Skeletal muscle cell (primary cell): ENCODE measurements around the gene ZNF354C.

ENCODE experiments used
- DNase-seq: peaks from one replicate; pipeline ENCODE4 v3.0.0-alpha.2; 2010; ENCODE audit warnings: low read depth
- H3K4me3 ChIP-seq: 2 replicates; pipeline ENCODE4 v1.5.1; 2011; ENCODE audit warnings: low read depth, mild to moderate bottlenecking, control low read depth, low read length, moderate library complexity

ZNF354C gene

GRCh38 chr5:179112469-179113142, 52.4 kb downstream of the ZNF354C start:
- H3K4me3 ChIP-seq = no peak overlapping the region
- DNase-seq = no peak

- H3K4me3 ChIP-seq = no peak overlapping the region
- DNase-seq = no peak
These were observed 53.0 kb downstream of the ZNF354C start for GRCh38 chr5:179113143-179113530.

- no peak for DNase-seq
- H3K4me3 ChIP-seq = no peak overlapping the region
These were observed 53.9 kb downstream of the ZNF354C start for GRCh38 chr5:179113945-179114641.

GRCh38 chr5:179114756-179115155, 54.6 kb downstream of the ZNF354C start:
- no peak overlapping the region for H3K4me3 ChIP-seq
- DNase-seq = no peak

- DNase-seq = no peak
- H3K4me3 ChIP-seq = no peak overlapping the region
These were observed 55.1 kb downstream of the ZNF354C start for GRCh38 chr5:179115307-179115706.

- DNase-seq = no peak
- H3K4me3 ChIP-seq = no peak overlapping the region
These were observed 55.8 kb downstream of the ZNF354C start for GRCh38 chr5:179115845-179116524.

- no peak overlapping the region for H3K4me3 ChIP-seq
- DNase-seq = no peak
These were observed 58.2 kb downstream of the ZNF354C start for GRCh38 chr5:179118338-179118737.

GRCh38 chr5:179118756-179119414, 58.7 kb downstream of the ZNF354C start:
- no peak overlapping the region for H3K4me3 ChIP-seq
- no peak for DNase-seq

GRCh38 chr5:179119415-179120170, 59.4 kb downstream of the ZNF354C start:
- DNase-seq = no peak

GRCh38 chr5:179120421-179120861, 60.3 kb downstream of the ZNF354C start:
- H3K4me3 ChIP-seq = no peak overlapping the region
- no peak for DNase-seq

More at GRCh38 chr5:179119415-179120170, 59.4 kb downstream of the ZNF354C start:
- no peak overlapping the region for H3K4me3 ChIP-seq

- no peak for DNase-seq
- H3K4me3 ChIP-seq = no peak overlapping the region
These were observed 60.9 kb downstream of the ZNF354C start for GRCh38 chr5:179120951-179121666.

- no peak for DNase-seq
- no peak overlapping the region for H3K4me3 ChIP-seq
These were observed 61.5 kb downstream of the ZNF354C start for GRCh38 chr5:179121667-179122111.

GRCh38 chr5:179122411-179123108, 62.4 kb downstream of the ZNF354C start:
- no peak for DNase-seq
- no peak overlapping the region for H3K4me3 ChIP-seq

GRCh38 chr5:179123109-179123426, 62.9 kb downstream of the ZNF354C start:
- H3K4me3 ChIP-seq = no peak overlapping the region
- DNase-seq = no peak

- H3K4me3 ChIP-seq = no peak overlapping the region
- no peak for DNase-seq
These were observed 63.5 kb downstream of the ZNF354C start for GRCh38 chr5:179123491-179124272.

- no peak for DNase-seq
- H3K4me3 ChIP-seq = no peak overlapping the region
These were observed 64.2 kb downstream of the ZNF354C start for GRCh38 chr5:179124273-179124852.
